ENCODE measurements around the gene CEP164.

CEP164 gene

GRCh38 chr11:117327567-117328374 lies at the start of gene CEP164:
Gene CEP164 (plus strand): TSS chr11:117327854. CDS start chr11:117338587, 10,733 bp downstream.
- TF ChIP-seq CTCF (IDR thresholded peaks at IDR 0.05; ENCODE audit: low read depth, low read length) = no peak
- peak within 1 kb of the TSS; percentile 77 to 82 for H3K4me3 ChIP-seq (replicated peaks in 1 of 2; ENCODE audit: low read depth in 2 of 2, low read length in 2 of 2)
- peak; percentile 97 to 98 for DNase-seq (ENCODE audit: low read depth in 2 of 2)

- DNase-seq (ENCODE audit: low read depth in 2 of 2) = no peak
- no peak overlapping the region for H3K4me3 ChIP-seq (replicated peaks in 1 of 2; ENCODE audit: low read depth in 2 of 2, low read length in 2 of 2)
- TF ChIP-seq CTCF (IDR thresholded peaks at IDR 0.05; ENCODE audit: low read depth, low read length) = no peak
Observed at GRCh38 chr11:117278347-117278746, 49.3 kb upstream of the CEP164 start.

- H3K4me3 ChIP-seq (replicated peaks in 1 of 2; ENCODE audit: low read depth in 2 of 2, low read length in 2 of 2) = no peak overlapping the region
- DNase-seq (ENCODE audit: low read depth in 2 of 2) = peak in 1 of 2 donors; percentile 33
- TF ChIP-seq CTCF (IDR thresholded peaks at IDR 0.05; ENCODE audit: low read depth, low read length) = no peak
Observed at GRCh38 chr11:117279711-117280376, 47.8 kb upstream of the CEP164 start.

GRCh38 chr11:117281159-117281558 lies 46.5 kb upstream of the CEP164 start:
- DNase-seq (ENCODE audit: low read depth in 2 of 2) = peak; percentile 96 to 97
- no peak for TF ChIP-seq CTCF (IDR thresholded peaks at IDR 0.05; ENCODE audit: low read depth, low read length)
- H3K4me3 ChIP-seq (replicated peaks in 1 of 2; ENCODE audit: low read depth in 2 of 2, low read length in 2 of 2) = no peak overlapping the region

GRCh38 chr11:117281869-117282268 lies 45.8 kb upstream of the CEP164 start:
- no peak overlapping the region for H3K4me3 ChIP-seq (replicated peaks in 1 of 2; ENCODE audit: low read depth in 2 of 2, low read length in 2 of 2)
- TF ChIP-seq CTCF (IDR thresholded peaks at IDR 0.05; ENCODE audit: low read depth, low read length) = no peak
- DNase-seq (ENCODE audit: low read depth in 2 of 2) = no peak

GRCh38 chr11:117282956-117283355 lies 44.7 kb upstream of the CEP164 start:
- no peak for TF ChIP-seq CTCF (IDR thresholded peaks at IDR 0.05; ENCODE audit: low read depth, low read length)
- no peak for DNase-seq (ENCODE audit: low read depth in 2 of 2)
- H3K4me3 ChIP-seq (replicated peaks in 1 of 2; ENCODE audit: low read depth in 2 of 2, low read length in 2 of 2) = no peak overlapping the region
